ENCODE data around the gene RND1.

The RND1 gene

DNA sequence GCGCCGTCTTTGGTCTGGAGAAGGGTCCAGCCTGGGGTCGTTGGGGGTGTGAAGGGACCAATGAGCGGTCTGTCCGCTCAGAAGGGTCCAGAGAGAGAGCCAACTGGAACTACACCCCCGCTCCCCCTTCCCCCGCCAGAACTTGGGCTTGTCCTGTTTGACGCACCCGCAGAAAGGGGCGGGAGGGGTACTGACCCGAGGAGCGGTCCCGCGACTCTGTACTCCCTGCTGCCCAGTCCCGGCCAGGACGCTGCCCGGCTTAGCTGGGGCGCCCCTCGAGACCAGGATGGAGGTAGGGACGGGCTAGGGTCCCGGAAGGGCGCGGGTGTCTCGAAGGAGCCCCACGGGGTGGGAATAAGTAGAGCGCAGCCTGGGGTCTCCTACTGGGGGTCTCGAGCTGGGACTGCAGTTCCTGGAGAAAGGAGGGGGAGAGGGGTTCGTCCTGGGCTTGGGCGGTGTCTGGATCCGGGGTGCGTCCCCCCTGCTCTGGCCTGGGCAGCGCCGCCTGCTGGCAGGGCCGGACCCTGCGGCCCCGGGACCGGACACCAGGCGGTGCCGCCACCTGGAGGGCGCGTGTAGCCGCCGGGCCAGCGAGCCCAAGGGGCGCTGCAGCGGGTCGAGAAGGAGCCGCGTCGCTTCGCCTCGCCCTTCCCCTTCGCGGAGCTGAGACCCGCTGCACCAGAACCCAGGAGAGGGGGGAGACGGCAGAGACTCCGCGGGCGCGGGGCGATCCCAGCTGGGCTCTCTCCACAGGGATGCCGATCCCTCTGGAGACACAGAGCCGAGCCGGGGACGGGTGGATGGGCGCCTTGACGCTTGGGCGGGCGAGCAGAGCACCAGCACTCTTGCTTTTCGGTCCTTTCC, 51.2 kb downstream of the RND1 start:
- TF ChIP-seq, protein P1, sequence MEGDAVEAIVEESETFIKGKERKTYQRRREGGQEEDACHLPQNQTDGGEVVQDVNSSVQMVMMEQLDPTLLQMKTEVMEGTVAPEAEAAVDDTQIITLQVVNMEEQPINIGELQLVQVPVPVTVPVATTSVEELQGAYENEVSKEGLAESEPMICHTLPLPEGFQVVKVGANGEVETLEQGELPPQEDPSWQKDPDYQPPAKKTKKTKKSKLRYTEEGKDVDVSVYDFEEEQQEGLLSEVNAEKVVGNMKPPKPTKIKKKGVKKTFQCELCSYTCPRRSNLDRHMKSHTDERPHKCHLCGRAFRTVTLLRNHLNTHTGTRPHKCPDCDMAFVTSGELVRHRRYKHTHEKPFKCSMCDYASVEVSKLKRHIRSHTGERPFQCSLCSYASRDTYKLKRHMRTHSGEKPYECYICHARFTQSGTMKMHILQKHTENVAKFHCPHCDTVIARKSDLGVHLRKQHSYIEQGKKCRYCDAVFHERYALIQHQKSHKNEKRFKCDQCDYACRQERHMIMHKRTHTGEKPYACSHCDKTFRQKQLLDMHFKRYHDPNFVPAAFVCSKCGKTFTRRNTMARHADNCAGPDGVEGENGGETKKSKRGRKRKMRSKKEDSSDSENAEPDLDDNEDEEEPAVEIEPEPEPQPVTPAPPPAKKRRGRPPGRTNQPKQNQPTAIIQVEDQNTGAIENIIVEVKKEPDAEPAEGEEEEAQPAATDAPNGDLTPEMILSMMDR (IDR thresholded peaks at IDR 0.05; ENCODE audit: borderline replicate concordance, insufficient read depth, low read depth, low read length): peak; percentile 100
- H3K4me3 ChIP-seq (ENCODE audit: low read depth, low read length): peak overlapping the region; percentile 84

DNA sequence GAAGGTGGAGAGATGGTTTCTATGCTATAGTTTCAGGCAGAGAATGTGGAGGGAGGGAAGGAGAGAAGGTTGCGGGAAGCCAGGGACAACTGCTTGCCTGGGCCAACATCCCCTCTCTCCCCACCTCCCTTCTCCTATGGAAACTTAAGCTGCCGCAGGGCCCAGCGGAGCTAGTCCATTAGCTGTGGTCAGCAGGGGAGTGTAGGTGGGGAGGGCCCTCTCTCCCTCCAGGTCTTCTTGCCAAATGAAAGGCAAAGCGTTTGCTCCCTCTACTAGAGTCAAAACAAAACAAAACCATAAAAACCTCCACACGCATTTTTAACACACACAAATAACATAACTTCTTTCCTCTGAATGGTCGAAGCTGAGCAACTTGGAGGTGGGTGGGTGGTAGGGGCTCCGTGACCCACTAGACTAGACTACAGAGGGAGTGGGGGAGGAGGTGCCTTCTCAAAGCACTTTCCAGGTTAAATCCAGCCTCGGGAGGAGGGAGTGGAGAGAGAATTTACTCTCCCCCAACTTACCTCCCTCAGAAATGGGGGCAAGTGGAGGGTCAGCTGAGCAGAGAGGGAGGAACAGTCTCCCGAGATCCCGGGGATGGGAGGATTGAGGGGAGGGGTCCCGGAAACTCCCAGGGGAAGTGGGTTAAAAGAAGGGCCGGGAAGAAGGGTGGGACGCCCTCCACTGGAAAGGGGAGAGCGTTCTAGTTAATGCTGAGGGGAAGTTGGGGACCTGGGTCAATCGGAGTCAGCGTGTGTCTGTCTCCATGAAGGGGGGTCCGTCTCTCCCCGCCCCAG, 52.0 kb downstream of the RND1 start:
- peak overlapping the region; percentile 84 for H3K4me3 ChIP-seq (ENCODE audit: low read depth, low read length)
- TF ChIP-seq, protein P1 (IDR thresholded peaks at IDR 0.05; ENCODE audit: borderline replicate concordance, insufficient read depth, low read depth, low read length): no peak

DNA sequence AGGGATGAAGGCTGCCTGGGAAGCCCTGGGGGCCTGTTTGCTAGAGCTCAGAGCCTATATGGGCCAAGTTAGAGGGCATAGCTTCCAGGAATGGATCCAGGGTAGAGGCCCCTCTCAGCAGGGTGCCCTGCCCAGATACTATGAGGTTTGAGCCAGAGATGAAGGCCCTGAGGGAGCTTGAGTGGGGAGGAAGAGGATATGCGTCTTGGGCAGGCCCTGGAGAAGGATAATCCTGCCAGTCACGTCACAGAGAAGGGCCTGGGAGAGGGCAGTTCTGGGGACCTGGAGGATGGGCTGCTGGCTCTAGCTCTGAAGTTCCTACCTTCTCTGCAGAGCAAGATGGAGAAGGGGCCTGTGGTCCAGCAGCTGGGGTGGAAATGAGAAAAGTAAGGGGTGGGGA, 53.3 kb downstream of the RND1 start:
- TF ChIP-seq, protein P1 (IDR thresholded peaks at IDR 0.05; ENCODE audit: borderline replicate concordance, insufficient read depth, low read depth, low read length): no peak

DNA sequence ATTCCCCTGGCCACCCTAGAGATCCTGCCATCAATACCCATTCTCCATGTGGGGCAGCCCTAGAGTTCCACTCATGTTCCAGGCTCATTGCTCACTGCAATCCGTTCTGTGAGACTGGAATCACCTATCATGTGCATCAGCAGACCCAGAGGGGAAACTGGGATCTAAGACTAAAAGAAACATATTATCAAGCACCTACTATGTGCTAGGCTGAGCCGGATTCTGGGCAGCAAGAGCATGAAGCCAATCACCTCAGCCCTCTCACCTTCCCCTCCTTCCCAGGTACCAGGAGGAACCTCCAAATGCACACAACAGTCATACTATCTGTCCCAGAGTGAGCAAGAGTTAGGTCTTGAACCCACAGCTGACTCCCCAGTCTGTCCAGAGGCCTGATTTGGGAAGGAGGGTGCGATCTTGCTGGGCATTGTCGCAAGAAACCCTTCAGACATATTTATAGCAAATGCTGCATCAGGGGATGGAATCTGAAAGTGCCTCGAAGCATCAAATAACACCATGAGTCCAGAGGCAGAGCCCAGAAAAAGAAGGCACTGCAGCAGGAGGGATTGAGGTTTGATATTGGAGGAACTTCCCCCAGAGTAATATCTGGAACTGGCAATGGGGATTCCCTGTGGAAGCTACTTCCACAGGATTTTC, 54.1 kb downstream of the RND1 start:
- TF ChIP-seq, protein P1 (IDR thresholded peaks at IDR 0.05; ENCODE audit: borderline replicate concordance, insufficient read depth, low read depth, low read length): no peak
- no peak overlapping the region for H3K4me3 ChIP-seq (ENCODE audit: low read depth, low read length)

More for the DNA sequence above, 53.3 kb downstream of the RND1 start:
- H3K4me3 ChIP-seq (ENCODE audit: low read depth, low read length): no peak overlapping the region

DNA sequence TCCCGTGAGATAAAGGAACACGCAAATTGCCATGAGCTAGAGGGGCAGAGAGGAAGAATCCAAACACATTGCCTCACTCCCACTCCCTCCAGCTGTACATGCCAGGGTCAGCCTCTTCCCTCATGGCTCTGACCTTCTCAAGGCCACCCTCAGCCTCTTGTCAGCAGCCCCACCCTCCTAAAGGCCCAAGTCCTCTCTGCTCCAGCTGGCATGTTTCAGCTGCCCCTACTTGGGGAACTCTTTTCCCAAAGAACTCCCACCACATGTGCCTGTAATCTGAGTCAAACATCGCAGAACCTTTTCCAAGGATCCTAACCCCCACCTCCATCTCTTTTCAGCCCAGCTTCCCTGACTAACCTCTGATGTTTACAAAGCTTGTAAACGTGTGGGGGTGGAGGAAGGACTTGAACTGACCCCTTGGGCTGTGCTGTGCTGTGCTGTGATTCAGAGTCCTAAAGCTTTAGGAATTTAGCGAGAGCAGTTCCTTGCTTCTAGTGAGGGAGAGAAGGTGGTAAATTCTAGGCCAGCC, 54.7 kb downstream of the RND1 start:
- TF ChIP-seq, protein P1 (IDR thresholded peaks at IDR 0.05; ENCODE audit: borderline replicate concordance, insufficient read depth, low read depth, low read length): no peak
- no peak overlapping the region for H3K4me3 ChIP-seq (ENCODE audit: low read depth, low read length)

DNA sequence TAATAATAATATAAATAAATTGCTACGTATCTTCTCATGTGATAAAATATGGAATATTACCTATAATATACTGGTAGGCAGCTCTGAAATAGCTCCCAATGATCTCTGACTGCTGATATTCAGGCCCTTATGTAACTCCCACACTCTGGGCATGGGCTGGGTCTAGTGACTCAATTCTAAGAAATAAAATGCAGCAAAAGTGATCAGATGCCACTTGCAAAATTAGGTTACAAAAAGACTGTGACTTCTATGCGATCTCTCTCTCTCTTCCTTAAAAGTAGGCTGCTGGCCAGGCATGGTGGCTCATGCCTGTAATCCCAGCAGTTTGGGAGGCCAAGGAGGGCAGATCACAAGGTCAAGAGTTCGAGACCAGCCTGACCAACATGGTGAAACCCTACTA, 57.7 kb downstream of the RND1 start:
- no peak overlapping the region for H3K4me3 ChIP-seq (ENCODE audit: low read depth, low read length)

More for the DNA sequence above, 57.7 kb downstream of the RND1 start:
- TF ChIP-seq, protein P1 (IDR thresholded peaks at IDR 0.05; ENCODE audit: borderline replicate concordance, insufficient read depth, low read depth, low read length): no peak
